Measurements from ENCODE around the gene DEDD2.

DNA sequence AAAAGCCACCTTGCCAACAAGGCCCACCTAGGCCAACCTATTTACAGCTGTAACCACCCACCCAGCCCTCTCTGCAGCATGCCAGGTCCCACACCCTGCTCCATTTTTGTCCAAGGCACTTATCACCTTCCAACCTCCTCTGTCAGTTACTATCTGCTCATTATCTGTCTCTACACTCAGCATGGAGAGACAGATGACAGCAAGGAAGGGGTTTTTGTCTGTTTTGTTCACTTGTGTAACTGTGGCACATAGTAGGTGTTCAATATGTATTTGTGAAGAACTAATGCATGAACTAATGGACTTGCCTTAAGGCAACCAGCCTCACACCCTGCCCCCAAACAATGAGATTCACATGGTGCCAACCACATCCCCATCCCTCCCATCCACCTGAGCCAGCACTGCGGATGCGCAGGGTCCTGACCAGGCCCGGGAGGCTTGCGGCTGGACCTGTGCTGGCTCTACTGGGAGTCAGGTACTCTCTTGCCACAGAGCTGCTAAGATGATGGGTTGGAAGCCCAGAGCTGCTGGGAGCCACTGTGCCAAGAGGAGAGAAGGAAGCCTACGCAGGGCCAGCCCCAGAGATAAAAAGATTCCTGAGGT, 17.3 kb downstream of the DEDD2 start:
- no peak for TF ChIP-seq POLR2A (IDR thresholded peaks at IDR 0.05)
- TF ChIP-seq, protein P1, sequence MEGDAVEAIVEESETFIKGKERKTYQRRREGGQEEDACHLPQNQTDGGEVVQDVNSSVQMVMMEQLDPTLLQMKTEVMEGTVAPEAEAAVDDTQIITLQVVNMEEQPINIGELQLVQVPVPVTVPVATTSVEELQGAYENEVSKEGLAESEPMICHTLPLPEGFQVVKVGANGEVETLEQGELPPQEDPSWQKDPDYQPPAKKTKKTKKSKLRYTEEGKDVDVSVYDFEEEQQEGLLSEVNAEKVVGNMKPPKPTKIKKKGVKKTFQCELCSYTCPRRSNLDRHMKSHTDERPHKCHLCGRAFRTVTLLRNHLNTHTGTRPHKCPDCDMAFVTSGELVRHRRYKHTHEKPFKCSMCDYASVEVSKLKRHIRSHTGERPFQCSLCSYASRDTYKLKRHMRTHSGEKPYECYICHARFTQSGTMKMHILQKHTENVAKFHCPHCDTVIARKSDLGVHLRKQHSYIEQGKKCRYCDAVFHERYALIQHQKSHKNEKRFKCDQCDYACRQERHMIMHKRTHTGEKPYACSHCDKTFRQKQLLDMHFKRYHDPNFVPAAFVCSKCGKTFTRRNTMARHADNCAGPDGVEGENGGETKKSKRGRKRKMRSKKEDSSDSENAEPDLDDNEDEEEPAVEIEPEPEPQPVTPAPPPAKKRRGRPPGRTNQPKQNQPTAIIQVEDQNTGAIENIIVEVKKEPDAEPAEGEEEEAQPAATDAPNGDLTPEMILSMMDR (IDR thresholded peaks at IDR 0.05), result no peak

Data from testis (tissue), 2 donors.